ENCODE data around the gene MRPL16.

Gene MRPL16

GRCh38 chr11:59767225-59767611, 43.4 kb downstream of the MRPL16 start:
- ChIA-PET POLR2A (interaction anchor here (1.0 kb wide), 1 partner anchor 11 kb away, joined by 5 read pairs; no protein-coding TSS in a partner anchor), CTCF (interaction anchor here (0.8 kb wide), 2 partner anchors 9 to 13 kb away, joined by 3 read pairs; no protein-coding TSS in a partner anchor)
- DNase-seq (ENCODE audit: extremely low spot score) = no peak
- TF ChIP-seq CTBP1 (IDR thresholded peaks at IDR 0.05; ENCODE audit: borderline replicate concordance) (no peak), ZNF384 (IDR thresholded peaks at IDR 0.05) (no peak), LEF1 (IDR thresholded peaks at IDR 0.05; ENCODE audit: borderline replicate concordance) (no peak), FOXM1 (IDR thresholded peaks at IDR 0.05; ENCODE audit: borderline replicate concordance) (no peak)

- ChIA-PET POLR2A (interaction anchor here (1.0 kb wide), 1 partner anchor 10 kb away, joined by 5 read pairs; no protein-coding TSS in a partner anchor), CTCF (interaction anchor here (0.8 kb wide), 2 partner anchors 10 to 12 kb away, joined by 3 read pairs; no protein-coding TSS in a partner anchor)
- TF ChIP-seq FOXM1 (IDR thresholded peaks at IDR 0.05; ENCODE audit: borderline replicate concordance) (no peak), L3MBTL2 (conservative IDR thresholded peaks at IDR 0.05) (no peak), FOXK2 (IDR thresholded peaks at IDR 0.05) (no peak), ELF4 (IDR thresholded peaks at IDR 0.05) (no peak), NFRKB (IDR thresholded peaks at IDR 0.05) (no peak), FOXA1 (IDR thresholded peaks at IDR 0.05) (no peak), PKNOX1 (IDR thresholded peaks at IDR 0.05) (no peak), SP1 (IDR thresholded peaks at IDR 0.05) (no peak), ARNT (IDR thresholded peaks at IDR 0.05) (no peak)
- DNase-seq (ENCODE audit: extremely low spot score) = no peak
Observed at GRCh38 chr11:59766542-59767224, 43.9 kb downstream of the MRPL16 start.

- ChIA-PET CTCF (interaction anchor here (0.6 kb wide), 1 partner anchor 507 kb away, joined by 3 read pairs; no protein-coding TSS in a partner anchor), POLR2A (no interaction called here)
- DNase-seq (ENCODE audit: extremely low spot score) = no peak
- TF ChIP-seq FOXA1 (IDR thresholded peaks at IDR 0.05) = no peak
- TF ChIP-seq ELF4 (IDR thresholded peaks at IDR 0.05) = no peak
- TF ChIP-seq L3MBTL2 (conservative IDR thresholded peaks at IDR 0.05) = no peak
- no peak for TF ChIP-seq ZNF384 (IDR thresholded peaks at IDR 0.05)
- no peak for TF ChIP-seq BHLHE40 (IDR thresholded peaks at IDR 0.05; ENCODE audit: borderline replicate concordance)
- TF ChIP-seq CTBP1 (IDR thresholded peaks at IDR 0.05; ENCODE audit: borderline replicate concordance) = no peak
- no peak for TF ChIP-seq ARNT (IDR thresholded peaks at IDR 0.05)
- no peak for TF ChIP-seq PKNOX1 (IDR thresholded peaks at IDR 0.05)
- no peak for TF ChIP-seq SP1 (IDR thresholded peaks at IDR 0.05)
- no peak for TF ChIP-seq FOXM1 (IDR thresholded peaks at IDR 0.05; ENCODE audit: borderline replicate concordance)
Observed at GRCh38 chr11:59765068-59765735, 45.4 kb downstream of the MRPL16 start.

- ChIA-PET POLR2A (no interaction called here), CTCF (no interaction called here)
- DNase-seq (ENCODE audit: extremely low spot score) = no peak
- TF ChIP-seq ARNT (IDR thresholded peaks at IDR 0.05) = no peak
- no peak for TF ChIP-seq TARDBP (IDR thresholded peaks at IDR 0.05)
- no peak for TF ChIP-seq FOXA1 (IDR thresholded peaks at IDR 0.05)
- TF ChIP-seq ELF4 (IDR thresholded peaks at IDR 0.05) = no peak
- TF ChIP-seq LEF1 (IDR thresholded peaks at IDR 0.05; ENCODE audit: borderline replicate concordance) = no peak
- no peak for TF ChIP-seq HDGF (IDR thresholded peaks at IDR 0.05; ENCODE audit: borderline replicate concordance)
- no peak for TF ChIP-seq NFRKB (IDR thresholded peaks at IDR 0.05)
- no peak for TF ChIP-seq SUZ12 (IDR thresholded peaks at IDR 0.05)
- TF ChIP-seq FOXK2 (IDR thresholded peaks at IDR 0.05) = no peak
- TF ChIP-seq PKNOX1 (IDR thresholded peaks at IDR 0.05) = no peak
- TF ChIP-seq BHLHE40 (IDR thresholded peaks at IDR 0.05; ENCODE audit: borderline replicate concordance) = no peak
- no peak for TF ChIP-seq ZNF384 (IDR thresholded peaks at IDR 0.05)
- TF ChIP-seq CTBP1 (IDR thresholded peaks at IDR 0.05; ENCODE audit: borderline replicate concordance) = no peak
- TF ChIP-seq SP1 (IDR thresholded peaks at IDR 0.05) = no peak
- TF ChIP-seq FOXM1 (IDR thresholded peaks at IDR 0.05; ENCODE audit: borderline replicate concordance) = no peak
- no peak for TF ChIP-seq L3MBTL2 (conservative IDR thresholded peaks at IDR 0.05)
Observed at GRCh38 chr11:59761993-59762392, 48.6 kb downstream of the MRPL16 start.

- ChIA-PET POLR2A (no interaction called here), CTCF (no interaction called here)
- no peak for TF ChIP-seq BHLHE40 (IDR thresholded peaks at IDR 0.05; ENCODE audit: borderline replicate concordance)
- TF ChIP-seq ELF4 (IDR thresholded peaks at IDR 0.05) = no peak
- no peak for TF ChIP-seq ZNF384 (IDR thresholded peaks at IDR 0.05)
- no peak for TF ChIP-seq HDGF (IDR thresholded peaks at IDR 0.05; ENCODE audit: borderline replicate concordance)
- TF ChIP-seq NFRKB (IDR thresholded peaks at IDR 0.05) = no peak
- no peak for TF ChIP-seq SP1 (IDR thresholded peaks at IDR 0.05)
- TF ChIP-seq LEF1 (IDR thresholded peaks at IDR 0.05; ENCODE audit: borderline replicate concordance) = no peak
- no peak for TF ChIP-seq FOXK2 (IDR thresholded peaks at IDR 0.05)
- TF ChIP-seq FOXM1 (IDR thresholded peaks at IDR 0.05; ENCODE audit: borderline replicate concordance) = no peak
- no peak for TF ChIP-seq FOXA1 (IDR thresholded peaks at IDR 0.05)
- TF ChIP-seq L3MBTL2 (conservative IDR thresholded peaks at IDR 0.05) = no peak
- no peak for TF ChIP-seq CTBP1 (IDR thresholded peaks at IDR 0.05; ENCODE audit: borderline replicate concordance)
- no peak for TF ChIP-seq ARNT (IDR thresholded peaks at IDR 0.05)
- TF ChIP-seq PKNOX1 (IDR thresholded peaks at IDR 0.05) = no peak
- no peak for TF ChIP-seq SUZ12 (IDR thresholded peaks at IDR 0.05)
- TF ChIP-seq TARDBP (IDR thresholded peaks at IDR 0.05) = no peak
- no peak for DNase-seq (ENCODE audit: extremely low spot score)
Observed at GRCh38 chr11:59760771-59761170, 49.8 kb downstream of the MRPL16 start.

Measured in HEK293T (cell line).